Measurements from ENCODE around the gene PLVAP.

Gene PLVAP, protein sequence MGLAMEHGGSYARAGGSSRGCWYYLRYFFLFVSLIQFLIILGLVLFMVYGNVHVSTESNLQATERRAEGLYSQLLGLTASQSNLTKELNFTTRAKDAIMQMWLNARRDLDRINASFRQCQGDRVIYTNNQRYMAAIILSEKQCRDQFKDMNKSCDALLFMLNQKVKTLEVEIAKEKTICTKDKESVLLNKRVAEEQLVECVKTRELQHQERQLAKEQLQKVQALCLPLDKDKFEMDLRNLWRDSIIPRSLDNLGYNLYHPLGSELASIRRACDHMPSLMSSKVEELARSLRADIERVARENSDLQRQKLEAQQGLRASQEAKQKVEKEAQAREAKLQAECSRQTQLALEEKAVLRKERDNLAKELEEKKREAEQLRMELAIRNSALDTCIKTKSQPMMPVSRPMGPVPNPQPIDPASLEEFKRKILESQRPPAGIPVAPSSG

DNA sequence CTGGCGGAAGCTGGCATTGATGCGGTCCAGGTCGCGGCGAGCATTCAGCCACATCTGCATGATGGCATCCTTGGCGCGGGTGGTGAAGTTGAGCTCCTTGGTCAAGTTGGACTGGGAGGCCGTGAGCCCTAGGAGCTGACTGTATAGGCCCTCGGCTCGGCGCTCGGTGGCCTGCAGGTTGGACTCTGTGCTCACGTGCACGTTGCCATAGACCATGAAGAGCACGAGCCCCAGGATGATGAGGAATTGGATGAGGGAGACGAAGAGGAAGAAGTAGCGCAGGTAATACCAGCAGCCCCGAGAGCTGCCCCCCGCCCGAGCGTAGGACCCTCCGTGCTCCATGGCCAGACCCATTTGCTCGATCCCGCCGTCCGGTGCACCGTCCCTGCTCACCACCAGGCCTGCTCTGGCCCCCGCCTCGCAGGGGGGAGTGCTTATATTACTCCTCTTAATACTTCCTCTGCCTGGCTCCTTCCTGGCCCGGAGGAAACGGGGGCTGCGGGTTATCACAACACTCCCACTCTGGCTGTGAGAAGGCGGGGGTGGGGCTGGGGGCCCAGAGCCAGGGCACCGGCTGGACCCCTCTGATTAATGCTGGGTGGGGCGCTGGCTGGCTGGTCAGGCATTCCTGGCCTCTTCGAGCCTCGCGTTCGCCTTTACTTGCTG, at the start of gene PLVAP:
Gene PLVAP (minus strand): TSS at position 408 of the 666 bp plus-strand sequence. CDS start 54 bp downstream, at position 354.
- Histone ChIP-seq H3K4me3 (peak within 1 kb of the TSS in 6 of 7 experiments; percentile 1 to 24 (median 8)), H3K27ac (peak within 1 kb of the TSS in 2 of 21 experiments; percentile 19 to 59)

DNA sequence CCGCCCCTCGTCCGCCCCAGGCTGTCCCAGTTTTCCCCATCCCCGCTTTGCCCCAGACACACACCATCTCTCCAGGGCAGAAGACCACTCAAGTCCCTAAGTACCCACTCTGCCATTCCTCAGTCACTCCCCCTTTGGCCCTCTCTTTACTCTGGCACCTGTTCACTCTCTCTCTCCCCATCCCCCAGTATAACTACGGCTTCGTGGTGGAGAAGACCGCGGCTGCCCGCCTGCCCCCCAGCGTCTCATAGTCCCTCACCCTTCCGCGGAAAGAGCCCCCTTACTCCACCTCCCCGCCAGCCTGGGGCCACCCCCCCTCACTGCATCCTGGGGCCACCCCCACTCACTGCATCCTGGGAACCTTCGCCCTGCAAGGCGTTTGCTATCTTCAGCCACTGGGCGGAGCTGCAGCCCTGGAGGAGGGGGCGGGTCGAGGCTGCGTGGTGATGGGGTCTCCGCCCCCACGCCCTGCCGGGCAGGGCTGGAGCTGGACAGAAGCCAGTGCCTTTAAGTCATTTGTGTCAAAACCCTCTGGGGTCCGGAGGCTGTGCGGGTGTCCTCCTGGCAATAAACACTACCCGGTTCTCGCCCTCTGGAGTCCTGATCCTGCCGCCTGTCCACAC, 47.7 kb upstream of the PLVAP start:
- no peak overlapping the region for H3K27ac ChIP-seq
- no peak overlapping the region for H3K4me3 ChIP-seq

DNA sequence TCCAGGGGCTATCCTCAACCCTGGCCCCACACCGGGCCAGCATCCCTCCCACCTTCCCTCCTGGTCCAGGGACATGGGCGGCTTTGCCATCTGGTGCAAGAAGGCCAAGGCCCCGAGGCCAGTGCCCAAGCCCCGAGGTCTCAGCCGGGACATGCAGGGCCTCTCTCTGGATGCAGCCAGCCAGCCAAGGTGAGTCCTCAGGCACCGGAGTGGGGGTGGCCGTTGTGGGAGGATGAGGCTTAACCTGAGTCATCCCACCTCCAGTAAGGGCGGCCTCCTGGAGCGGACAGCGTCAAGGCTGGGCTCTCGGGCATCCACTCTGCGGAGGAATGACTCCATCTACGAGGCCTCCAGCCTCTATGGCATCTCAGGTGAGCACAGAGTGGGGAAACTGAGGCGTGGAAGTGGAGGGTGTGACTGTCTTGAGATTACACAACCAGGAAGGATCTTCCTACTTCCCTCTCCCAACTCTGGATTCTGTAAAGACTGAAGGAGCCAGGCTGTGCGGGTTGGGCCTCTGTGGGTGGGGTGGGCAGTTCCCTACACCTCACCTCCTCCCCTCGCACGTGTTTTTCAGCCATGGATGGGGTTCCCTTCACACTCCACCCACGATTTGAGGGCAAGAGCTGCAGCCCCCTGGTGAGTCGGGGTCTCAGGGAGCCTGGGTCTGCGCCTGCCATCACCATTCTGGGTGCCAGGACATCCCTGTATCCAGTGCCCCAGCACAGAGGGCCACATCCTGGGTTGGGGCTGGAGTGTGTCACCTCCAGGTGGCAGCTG, 46.5 kb upstream of the PLVAP start:
- Histone ChIP-seq H3K27ac (no peak overlapping the region), H3K4me3 (no peak overlapping the region)

DNA sequence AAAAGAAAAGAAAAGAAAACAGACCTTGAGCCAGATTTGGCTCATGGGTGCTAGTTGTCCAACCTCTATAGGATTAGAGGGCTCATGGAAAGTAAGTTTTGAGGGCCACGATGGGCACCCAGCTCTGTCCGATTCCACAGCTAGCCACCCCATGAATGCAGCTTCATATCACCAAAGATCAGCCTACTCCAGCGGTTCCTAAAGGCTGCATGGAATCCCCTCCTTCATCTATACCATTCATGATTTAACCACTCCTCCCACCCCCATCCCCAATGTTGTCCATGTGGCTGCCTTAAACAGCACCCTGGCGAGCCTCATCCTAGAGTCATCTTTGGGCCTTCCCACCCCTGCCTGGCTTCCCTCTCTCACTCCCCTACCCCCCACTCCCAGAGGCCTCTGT, 44.8 kb upstream of the PLVAP start:
- no peak overlapping the region for H3K4me3 ChIP-seq
- no peak overlapping the region for H3K27ac ChIP-seq

DNA sequence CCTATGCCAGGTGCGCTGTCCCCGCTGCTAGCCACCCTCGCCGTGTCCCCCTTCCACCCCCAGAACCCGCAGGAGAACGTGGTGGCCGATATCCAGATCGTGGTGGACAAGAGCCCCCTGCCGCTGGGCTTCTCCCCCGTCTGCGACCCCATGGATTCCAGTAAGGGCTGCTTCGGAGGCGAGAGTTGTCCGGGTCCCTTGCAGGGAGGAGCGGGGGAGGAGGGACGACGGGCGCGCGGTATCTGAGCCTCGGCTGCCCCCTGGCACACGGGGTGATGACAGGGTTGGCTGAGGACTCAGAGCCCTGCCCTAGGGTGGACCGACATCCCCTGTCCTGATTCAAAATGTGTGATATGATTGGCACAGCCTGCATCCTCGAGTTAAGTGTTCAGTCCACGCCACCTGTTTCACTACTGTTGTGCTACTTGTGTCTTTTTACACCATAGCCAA, 43.4 kb upstream of the PLVAP start:
- H3K27ac ChIP-seq, result peak overlapping the region; percentile 35 to 92 (median 81)
- peak overlapping the region; percentile 58 to 90 (median 71) for H3K4me3 ChIP-seq

DNA sequence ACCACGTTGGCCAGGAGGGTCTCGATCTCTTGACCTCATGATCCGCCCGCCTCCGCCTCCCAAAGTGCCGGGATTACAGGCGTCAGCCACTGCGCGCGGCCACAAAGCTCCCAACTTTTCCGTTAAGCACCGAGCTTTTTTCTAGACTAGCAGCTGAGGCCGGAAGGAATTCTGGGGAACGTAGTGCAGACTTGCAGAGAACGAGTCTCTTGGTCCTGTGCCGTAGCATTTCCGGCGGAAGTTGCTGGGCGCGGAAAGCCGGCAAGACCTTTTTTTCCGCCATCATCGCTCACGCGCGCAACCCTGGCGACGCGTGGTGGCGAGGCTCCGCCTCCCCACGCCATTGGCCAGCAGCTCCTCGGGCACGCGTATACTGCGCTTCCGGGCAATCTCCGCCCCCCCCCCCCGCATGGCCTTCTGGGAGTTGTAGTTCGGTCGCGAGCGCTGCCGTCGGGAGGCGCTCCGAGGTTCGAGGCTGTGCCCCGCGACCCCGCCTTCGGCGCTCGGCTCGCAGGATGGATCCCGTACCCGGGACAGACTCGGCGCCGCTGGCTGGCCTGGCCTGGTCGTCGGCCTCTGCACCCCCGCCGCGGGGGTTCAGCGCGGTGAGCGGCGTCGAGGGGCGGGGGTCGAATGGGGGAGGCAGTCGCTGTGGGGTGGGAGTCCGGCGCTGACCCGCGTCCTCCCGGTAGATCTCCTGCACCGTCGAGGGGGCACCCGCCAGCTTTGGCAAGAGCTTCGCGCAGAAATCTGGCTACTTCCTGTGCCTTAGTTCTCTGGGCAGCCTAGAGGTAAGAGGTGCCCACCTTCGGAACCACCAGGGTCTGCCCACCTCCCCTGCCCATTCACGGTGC, 42.7 kb upstream of the PLVAP start, which contains the start of gene MVB12A:
Gene MVB12A (plus strand): TSS at position 427 of the 854 bp plus-strand sequence. CDS start 89 bp downstream, at position 516.
- Histone ChIP-seq H3K4me3 (peak within 1 kb of the TSS; percentile 58 to 90 (median 71)), H3K27ac (peak within 1 kb of the TSS; percentile 35 to 92 (median 81))

DNA sequence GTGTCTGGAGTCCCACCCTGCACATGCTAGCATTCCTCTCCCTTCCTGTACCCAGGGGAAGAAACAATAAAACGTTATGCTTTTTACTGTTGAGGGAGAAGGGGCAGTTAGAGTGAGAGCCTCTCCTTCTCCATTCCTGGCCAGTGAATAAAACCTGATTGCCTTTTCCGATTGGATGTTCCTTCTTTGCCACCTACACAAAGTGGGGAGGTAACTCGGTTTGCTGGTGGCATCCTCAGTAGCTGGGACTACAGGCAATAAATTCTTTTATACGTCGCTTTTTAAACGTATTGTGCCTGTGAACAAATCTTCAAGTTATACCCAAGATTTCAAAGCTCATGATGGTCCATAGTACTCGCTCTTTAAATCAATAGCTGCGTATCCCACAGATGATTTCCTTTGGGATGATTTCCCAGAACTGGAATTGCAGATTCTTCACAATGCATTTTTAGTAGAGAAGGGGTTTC, 42.0 kb upstream of the PLVAP start:
- Histone ChIP-seq H3K4me3 (peak overlapping the region; percentile 27 to 90 (median 69)), H3K27ac (peak overlapping the region in 17 of 21 experiments; percentile 35 to 88 (median 67))

DNA sequence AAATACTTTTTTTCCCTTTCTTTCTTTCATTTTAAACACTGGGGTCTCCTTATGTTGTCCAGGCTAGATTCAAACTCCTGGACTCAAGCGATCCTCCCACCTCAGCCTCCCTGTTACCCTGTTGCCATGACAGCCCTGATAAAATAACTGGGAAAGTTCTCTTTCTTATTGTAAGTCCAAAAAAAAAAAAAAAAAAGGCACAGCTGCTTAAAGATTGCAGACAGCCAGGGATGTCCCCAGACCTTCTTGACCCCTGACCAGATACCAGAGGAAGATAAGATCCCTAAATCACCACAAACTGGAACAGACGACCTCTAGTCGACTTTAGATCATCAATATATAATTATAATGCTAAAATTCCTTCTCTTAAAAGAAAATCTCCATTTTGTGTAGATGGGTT, 41.6 kb upstream of the PLVAP start:
- H3K27ac ChIP-seq, result peak overlapping the region in 1 of 21 experiments; percentile 72
- no peak overlapping the region for H3K4me3 ChIP-seq

DNA sequence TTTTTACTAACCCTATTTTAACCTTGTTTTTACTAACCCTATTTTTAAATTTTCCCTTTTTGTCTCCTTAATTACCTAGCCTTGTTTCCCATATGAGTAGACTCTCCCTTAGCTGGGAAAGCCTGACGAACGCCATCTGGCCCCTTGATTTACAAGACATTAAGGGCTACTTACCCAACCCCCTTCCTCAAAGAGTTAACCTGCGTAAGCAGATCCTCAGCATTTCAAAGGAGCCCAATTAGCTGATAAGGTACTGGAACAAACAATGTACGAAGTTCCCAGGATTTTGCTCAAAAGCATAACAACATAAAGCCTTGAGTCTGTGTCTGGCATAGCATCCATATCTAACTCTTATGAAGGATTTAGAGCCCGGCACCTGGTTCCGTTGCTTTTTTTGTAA, 38.0 kb upstream of the PLVAP start:
- H3K4me3 ChIP-seq, result no peak overlapping the region
- no peak overlapping the region for H3K27ac ChIP-seq

DNA sequence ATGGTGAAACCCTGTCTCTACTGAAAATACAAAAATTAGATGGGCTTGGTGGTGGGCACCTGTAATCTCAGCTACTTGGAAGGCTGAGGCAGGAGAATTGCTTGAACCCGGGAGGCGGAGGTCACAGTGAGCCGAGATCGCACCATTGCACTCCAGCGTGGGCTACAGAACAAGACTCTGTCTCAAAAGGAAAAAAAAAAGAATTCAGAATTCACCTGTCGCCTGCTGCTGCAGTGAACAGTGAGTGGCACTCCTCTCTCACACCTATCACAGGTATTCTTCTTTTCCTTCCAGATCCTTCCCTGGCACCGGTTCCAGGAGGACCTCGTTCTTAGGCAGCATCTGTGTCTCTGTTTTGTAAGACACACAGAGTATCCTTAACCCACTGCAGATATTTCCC, 37.0 kb upstream of the PLVAP start:
- Histone ChIP-seq H3K27ac (no peak overlapping the region), H3K4me3 (no peak overlapping the region)

DNA sequence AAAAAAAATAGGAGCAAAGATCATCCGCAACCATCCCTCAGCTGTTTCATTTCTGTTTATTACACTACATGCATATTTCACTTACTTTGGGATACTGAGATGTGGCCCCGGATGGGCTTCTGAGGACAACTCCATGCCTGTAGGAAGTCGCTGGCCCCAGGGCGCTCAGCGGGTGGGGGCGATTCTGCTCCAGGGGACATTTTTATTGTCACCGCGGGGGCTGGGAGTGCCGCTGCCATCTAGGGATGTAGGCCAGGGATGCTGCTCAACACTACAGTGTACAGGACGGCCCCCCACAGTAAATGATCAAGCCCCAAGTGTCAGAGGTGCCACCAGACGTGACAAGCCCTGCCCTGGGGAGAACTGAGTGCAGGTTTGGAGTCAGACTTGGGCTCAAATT, 34.7 kb upstream of the PLVAP start:
- H3K4me3 ChIP-seq, result no peak overlapping the region
- H3K27ac ChIP-seq, result peak overlapping the region in 2 of 21 experiments; percentile 21 to 28

DNA sequence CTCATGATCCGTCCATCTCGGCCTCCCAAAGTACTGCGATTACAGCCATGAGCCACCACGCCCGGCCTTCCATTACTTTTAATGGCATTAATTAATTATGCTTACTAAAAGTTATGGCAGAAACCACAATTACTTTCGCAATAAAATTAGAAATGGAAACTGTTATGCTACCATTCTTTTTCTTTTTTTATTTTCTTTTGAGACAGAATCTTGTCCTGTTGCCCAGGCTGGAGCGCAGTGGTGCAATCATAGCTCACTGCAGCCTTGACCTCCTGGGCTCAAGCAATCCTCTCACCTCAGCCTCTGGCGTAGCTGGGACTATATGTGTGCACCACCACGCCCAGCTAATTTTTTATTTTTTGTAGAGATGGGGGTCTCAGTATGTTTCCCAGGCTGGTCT, 32.8 kb upstream of the PLVAP start:
- H3K27ac ChIP-seq, result no peak overlapping the region
- H3K4me3 ChIP-seq, result no peak overlapping the region

DNA sequence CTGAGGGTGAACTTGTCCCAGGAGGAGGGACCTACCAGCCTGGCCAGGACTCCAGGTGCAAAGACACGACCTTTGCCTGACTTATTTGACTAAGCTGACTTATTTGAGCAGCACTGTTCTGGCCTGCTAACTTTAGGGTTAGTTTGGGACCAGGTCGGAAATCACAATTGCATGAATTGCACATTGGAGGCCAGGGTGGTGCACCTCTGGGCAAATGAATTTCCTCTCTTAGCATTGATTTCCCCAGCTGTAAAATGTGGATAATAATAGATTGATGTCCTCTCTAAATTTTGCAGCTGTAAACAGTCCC, 29.7 kb upstream of the PLVAP start:
- Histone ChIP-seq H3K27ac (peak overlapping the region in 18 of 21 experiments; percentile 40 to 97 (median 82)), H3K4me3 (peak overlapping the region in 6 of 7 experiments; percentile 12 to 44 (median 35))

DNA sequence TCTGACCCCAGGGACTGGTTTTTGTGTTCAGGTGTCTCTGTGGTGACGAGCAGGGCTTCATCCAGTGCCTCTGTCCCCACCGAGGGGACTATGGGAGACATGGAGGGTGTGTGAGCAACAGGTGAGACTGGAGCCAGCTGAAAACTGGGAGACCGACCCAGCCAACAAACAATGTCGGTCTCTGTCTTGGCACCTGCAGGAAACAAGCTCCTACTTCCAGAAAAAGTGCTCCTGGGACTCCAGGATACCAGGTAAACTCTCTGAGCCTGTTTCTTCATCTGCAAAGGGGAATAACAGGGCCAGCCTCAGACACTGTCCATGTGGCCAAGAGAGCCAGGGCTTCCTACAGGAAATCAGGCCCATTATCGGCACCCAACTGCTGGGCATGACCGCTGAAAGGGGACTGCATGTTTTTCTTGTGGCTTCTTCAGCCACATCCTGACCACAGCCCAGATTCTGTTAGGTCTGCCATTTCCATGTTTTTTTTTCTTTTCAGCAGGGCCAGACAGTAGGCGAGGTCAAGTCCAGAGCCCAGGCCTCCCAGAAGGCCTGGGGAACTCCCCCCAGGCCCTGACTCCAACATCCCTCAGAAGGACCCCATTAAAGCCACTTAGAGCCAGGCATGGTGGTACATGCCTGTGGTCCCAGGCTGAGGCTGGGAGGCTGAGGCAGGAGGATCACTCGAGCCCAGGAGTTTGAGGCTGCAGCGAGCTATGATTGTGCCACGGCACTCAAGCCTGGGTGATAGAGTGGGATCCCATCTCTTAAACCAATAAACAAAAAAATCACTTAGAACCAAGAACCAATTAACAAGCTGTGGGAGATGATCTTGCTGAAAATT, 29.1 kb upstream of the PLVAP start:
- peak overlapping the region; percentile 12 to 44 (median 37) for H3K4me3 ChIP-seq
- H3K27ac ChIP-seq, result peak overlapping the region; percentile 26 to 97 (median 78)

DNA sequence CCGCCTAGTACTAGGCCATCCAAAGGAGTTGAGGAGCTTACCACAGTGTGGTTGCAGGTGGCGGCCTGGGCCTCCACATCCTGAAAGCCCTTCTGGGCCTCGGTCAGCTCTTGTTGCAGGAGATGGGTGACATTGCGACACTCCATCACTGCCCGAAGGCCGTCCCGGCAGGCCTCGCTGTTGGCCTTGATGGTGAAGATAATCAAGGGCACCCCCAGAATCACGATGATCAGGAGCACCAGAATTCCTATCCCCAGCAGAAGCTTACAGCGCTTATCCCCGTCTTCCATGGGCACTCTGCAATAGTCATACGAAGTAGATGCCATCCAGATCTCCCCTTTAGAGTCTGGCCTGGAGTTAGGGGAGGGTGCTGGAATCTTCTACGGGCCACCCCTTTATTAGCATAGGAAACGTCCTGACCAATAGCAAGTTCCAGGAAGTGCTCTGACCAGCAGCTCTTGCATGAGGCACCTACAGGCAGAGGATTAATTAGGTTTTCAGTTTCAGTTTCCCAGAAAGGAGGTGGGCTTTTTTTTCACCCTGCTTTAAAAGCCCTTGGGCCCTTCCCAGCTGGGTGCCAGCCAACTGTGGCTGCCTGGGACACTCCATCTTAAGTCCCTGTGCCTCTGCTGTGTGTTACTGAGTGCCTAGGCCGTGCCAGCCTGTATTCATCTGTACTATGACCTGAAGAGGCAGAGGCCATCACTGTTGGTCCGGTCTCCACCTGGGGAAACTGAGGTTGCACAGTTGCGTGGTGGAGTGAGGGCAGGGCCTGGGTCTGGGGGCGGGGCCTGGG, 28.3 kb upstream of the PLVAP start, which contains the start of gene BST2:
Gene BST2 (minus strand): TSS at position 381 of the 796 bp plus-strand sequence. CDS start 55 bp downstream, at position 326.
- peak within 1 kb of the TSS; percentile 27 to 44 (median 37) for H3K4me3 ChIP-seq
- peak within 1 kb of the TSS; percentile 36 to 97 (median 78) for H3K27ac ChIP-seq

DNA sequence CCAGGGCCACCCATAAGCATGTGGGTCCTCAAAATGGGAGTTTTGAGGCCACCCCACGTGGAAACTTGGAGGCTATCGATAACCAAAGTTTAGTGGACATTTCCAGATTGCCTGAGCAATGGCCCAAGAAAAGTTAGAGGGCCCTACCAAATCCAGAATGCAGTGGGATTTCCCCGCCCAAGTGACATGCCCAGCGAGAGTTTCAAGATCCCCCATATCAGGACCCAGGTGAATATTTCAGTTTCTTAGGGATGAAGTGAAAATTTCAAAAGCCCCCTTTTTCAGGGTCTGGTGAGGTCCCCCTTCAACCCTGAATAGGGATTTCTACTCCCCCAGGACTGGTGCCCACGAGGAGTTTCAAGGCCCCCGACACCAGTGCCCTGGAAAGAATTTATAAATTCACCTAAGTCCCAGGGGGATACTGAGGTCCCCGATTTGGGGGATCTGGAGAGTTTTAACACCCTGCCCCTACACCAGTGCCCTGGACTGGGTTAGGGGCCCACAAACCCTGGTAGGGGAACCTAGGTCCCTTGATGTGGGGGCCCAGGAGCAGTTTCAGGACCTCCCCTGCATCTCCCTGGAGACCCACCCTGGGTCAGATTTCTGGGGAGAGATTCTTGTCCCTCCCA, 27.6 kb upstream of the PLVAP start:
- peak overlapping the region in 20 of 21 experiments; percentile 14 to 97 (median 78) for H3K27ac ChIP-seq
- H3K4me3 ChIP-seq, result peak overlapping the region; percentile 27 to 44 (median 37)

All from skin epidermis (tissue), 12 donors.